Neural progenitor cell (in vitro differentiated cells): Measurements from ENCODE around the gene PCA3. TPM values are rescaled to one million over a fixed set of nuclear protein-coding genes. Genes with fewer than 3 reads are reported as not detected.
A peak's percentile ranks its signal among the peaks of the same experiment; 100 is the strongest.

ENCODE experiments used
- DNase-seq: peaks from one replicate; pipeline ENCODE4 v3.0.0-alpha.2; 2016; ENCODE audit warnings: low spot score
- H2AFZ ChIP-seq: fragments of 200-600 bp; sonication (generic); replicated peaks from 2 replicates; pipeline ENCODE4 v1.6.1; 2016; ENCODE audit warnings: antibody characterized with exemption
- H3F3A ChIP-seq: fragments of 200-600 bp; sonication (generic); 2 replicates; pipeline ENCODE4 v1.6.1; 2016; ENCODE audit warnings: antibody characterized with exemption, low read depth
- H3K27ac ChIP-seq: fragments of 200-600 bp; sonication (generic); 2 replicates; pipeline ENCODE4 v1.5.1; 2016; ENCODE audit warnings: mild to moderate bottlenecking
- H3K27me3 ChIP-seq: fragments of 200-600 bp; sonication (generic); 2 replicates; pipeline ENCODE4 v1.6.1; 2016; ENCODE audit warnings: mild to moderate bottlenecking, moderate library complexity
- H3K36me3 ChIP-seq: fragments of 200-600 bp; sonication (generic); 2 replicates; pipeline ENCODE4 v1.5.1; 2016
- H3K4me1 ChIP-seq: fragments of 200-600 bp; sonication (generic); 2 replicates; pipeline ENCODE4 v1.6.1; 2016; ENCODE audit warnings: mixed run types
- H3K4me2 ChIP-seq: fragments of 200-600 bp; sonication (generic); 2 replicates; pipeline ENCODE4 v1.6.1; 2016
- H3K4me3 ChIP-seq: fragments of 200-600 bp; sonication (generic); 2 replicates; pipeline ENCODE4 v1.5.1; 2016
- H3K79me2 ChIP-seq: fragments of 200-600 bp; sonication (generic); 2 replicates; pipeline ENCODE4 v1.6.1; 2016; ENCODE audit warnings: low read depth
- H3K9ac ChIP-seq: fragments of 200-600 bp; sonication (generic); 2 replicates; pipeline ENCODE4 v1.6.1; 2016
- H3K9me3 ChIP-seq: fragments of 200-600 bp; sonication (generic); 2 replicates; pipeline ENCODE4 v1.5.1; 2016; ENCODE audit warnings: low read depth
- H4K20me1 ChIP-seq: fragments of 200-600 bp; sonication (generic); 2 replicates; pipeline ENCODE4 v1.6.1; 2016; ENCODE audit warnings: low read depth
- H3K27ac Mint-ChIP-seq: 3 replicates; pipeline ENCODE4 v1.8.0; 2021; ENCODE audit warnings: mixed read lengths
- H3K27me3 Mint-ChIP-seq: 2 replicates; pipeline ENCODE4 v1.8.0; 2022; ENCODE audit warnings: low read depth, mild to moderate bottlenecking, inconsistent platforms, moderate library complexity, mixed read lengths; ENCODE audit not compliant: insufficient read depth
- H3K36me3 Mint-ChIP-seq: 3 replicates; pipeline ENCODE4 v1.8.0; 2021; ENCODE audit warnings: mixed read lengths
- H3K4me1 Mint-ChIP-seq: 3 replicates; pipeline ENCODE4 v1.8.0; 2021; ENCODE audit warnings: mixed read lengths
- H3K4me3 Mint-ChIP-seq: 3 replicates; pipeline ENCODE4 v1.8.0; 2021; ENCODE audit warnings: mild to moderate bottlenecking, moderate library complexity, mixed read lengths
- H3K9me3 Mint-ChIP-seq: 3 replicates; pipeline ENCODE4 v1.8.0; 2020; ENCODE audit warnings: mixed read lengths
- EZH2 ChIP-seq: fragments of 200-600 bp; sonication (generic); IDR thresholded peaks from 2 replicates; pipeline ENCODE4 v1.6.1; 2017; ENCODE audit warnings: antibody characterized with exemption, mild to moderate bottlenecking, moderate library complexity
- EZH2phosphoT487 ChIP-seq: fragments of 200-600 bp; sonication (generic); IDR thresholded peaks from 2 replicates; pipeline ENCODE4 v1.6.1; 2017; ENCODE audit warnings: antibody characterized with exemption
- total RNA-seq: library from RNA; depleted of rRNA; stranded (reverse); fragments of >200 nt; gene quantifications from 2 replicates; pipeline ENCODE4 v1.2.3, GENCODE V29; 2015; ENCODE audit warnings: low replicate concordance
- TF ChIP-seq, protein P1 (sequence below): fragments of 200-600 bp; sonication (generic); IDR thresholded peaks from 2 replicates; pipeline ENCODE4 v1.5.1; 2017; ENCODE audit warnings: antibody characterized with exemption, mild to moderate bottlenecking

Gene PCA3
- total RNA-seq, 1 donor from 2014 or later, result 0.30 TPM

DNA sequence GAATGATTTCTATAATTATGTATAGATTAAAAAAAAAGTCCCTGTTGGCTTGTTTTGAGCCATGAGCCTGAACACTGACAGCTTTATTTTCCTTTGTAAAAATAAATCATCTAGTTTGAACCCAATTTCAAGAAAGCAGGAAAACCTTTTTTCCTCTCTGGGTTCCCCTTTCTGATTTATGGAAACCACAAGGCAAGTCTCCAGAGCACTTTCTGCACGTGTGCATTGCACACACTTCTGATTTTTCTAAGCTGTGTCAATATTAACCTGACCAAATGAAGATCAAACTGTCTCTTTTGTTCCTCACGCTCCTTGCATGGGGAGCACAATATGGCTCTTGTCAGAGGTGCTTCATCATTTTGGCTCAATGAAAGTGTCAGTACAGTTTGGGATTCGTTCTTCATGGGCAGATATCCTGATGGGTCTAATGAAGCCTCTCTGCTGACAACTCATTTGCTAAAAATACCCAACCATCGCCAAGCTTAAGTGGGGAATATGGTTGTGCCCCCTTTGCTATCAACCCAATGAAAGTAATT is 39.2 kb upstream of the PCA3 start:
- no peak for DNase-seq
- H3K79me2 ChIP-seq, result no peaks in the 10 kb centered on the region
- Mint-ChIP-seq H3K27ac (no peak overlapping the region), H3K36me3 (no peaks in the 10 kb centered on the region), H3K4me3 (no peak overlapping the region), H3K9me3 (no peaks in the 10 kb centered on the region), H3K4me1 (peaks cover 11% of the 10 kb centered on the region), H3K27me3 (peaks cover 2% of the 10 kb centered on the region)
- H3K9me3 ChIP-seq, result no peaks in the 10 kb centered on the region
- TF ChIP-seq EZH2phosphoT487 (no peak), EZH2 (no peak)
- TF ChIP-seq, protein P1, sequence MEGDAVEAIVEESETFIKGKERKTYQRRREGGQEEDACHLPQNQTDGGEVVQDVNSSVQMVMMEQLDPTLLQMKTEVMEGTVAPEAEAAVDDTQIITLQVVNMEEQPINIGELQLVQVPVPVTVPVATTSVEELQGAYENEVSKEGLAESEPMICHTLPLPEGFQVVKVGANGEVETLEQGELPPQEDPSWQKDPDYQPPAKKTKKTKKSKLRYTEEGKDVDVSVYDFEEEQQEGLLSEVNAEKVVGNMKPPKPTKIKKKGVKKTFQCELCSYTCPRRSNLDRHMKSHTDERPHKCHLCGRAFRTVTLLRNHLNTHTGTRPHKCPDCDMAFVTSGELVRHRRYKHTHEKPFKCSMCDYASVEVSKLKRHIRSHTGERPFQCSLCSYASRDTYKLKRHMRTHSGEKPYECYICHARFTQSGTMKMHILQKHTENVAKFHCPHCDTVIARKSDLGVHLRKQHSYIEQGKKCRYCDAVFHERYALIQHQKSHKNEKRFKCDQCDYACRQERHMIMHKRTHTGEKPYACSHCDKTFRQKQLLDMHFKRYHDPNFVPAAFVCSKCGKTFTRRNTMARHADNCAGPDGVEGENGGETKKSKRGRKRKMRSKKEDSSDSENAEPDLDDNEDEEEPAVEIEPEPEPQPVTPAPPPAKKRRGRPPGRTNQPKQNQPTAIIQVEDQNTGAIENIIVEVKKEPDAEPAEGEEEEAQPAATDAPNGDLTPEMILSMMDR, result no peak
- H3K4me2 ChIP-seq, result no peak overlapping the region
- H3K27ac ChIP-seq, result no peak overlapping the region
- no peaks in the 10 kb centered on the region for H4K20me1 ChIP-seq
- H3K36me3 ChIP-seq, result no peaks in the 10 kb centered on the region
- no peak overlapping the region for H2AFZ ChIP-seq
- H3K27me3 ChIP-seq, result no peaks in the 10 kb centered on the region
- H3K4me1 ChIP-seq, result peaks cover 2% of the 10 kb centered on the region
- H3K4me3 ChIP-seq, result no peak overlapping the region
- H3F3A ChIP-seq, result no peaks in the 10 kb centered on the region
- H3K9ac ChIP-seq, result no peak overlapping the region

DNA sequence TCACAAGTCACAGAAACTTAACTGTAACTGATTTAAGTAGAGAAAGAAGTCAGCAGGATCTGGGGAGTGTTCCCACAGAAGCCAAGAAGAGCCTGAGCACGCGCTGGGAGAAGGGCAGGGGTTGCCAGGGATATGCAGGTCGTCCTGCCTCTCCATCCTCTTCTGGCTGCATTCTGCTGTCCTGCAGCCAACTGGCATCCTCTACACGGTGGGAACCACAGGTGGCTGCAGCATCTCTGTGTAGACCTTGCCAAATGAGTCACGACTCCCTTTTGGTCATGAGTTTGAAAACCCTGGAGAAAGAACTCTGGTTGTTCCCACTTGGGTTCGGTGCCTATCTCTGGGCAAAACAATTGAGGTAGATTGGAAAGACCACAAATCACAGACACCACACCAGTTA is 38.4 kb upstream of the PCA3 start:
- Histone ChIP-seq H3K27ac (no peak overlapping the region), H3K4me1 (peaks cover 2% of the 10 kb centered on the region), H4K20me1 (no peaks in the 10 kb centered on the region), H3K4me2 (no peak overlapping the region), H3K9me3 (no peaks in the 10 kb centered on the region), H3K27me3 (no peaks in the 10 kb centered on the region), H3K79me2 (no peaks in the 10 kb centered on the region), H3K4me3 (no peak overlapping the region), H3F3A (no peaks in the 10 kb centered on the region), H3K36me3 (no peaks in the 10 kb centered on the region), H3K9ac (no peak overlapping the region), H2AFZ (peak overlapping the region; percentile 57)
- Mint-ChIP-seq H3K4me1 (peaks cover 11% of the 10 kb centered on the region), H3K4me3 (no peak overlapping the region), H3K27ac (no peak overlapping the region), H3K9me3 (no peaks in the 10 kb centered on the region), H3K36me3 (no peaks in the 10 kb centered on the region), H3K27me3 (no peaks in the 10 kb centered on the region)
- TF ChIP-seq, protein P1, result no peak
- TF ChIP-seq EZH2phosphoT487 (no peak), EZH2 (no peak)
- no peak for DNase-seq

DNA sequence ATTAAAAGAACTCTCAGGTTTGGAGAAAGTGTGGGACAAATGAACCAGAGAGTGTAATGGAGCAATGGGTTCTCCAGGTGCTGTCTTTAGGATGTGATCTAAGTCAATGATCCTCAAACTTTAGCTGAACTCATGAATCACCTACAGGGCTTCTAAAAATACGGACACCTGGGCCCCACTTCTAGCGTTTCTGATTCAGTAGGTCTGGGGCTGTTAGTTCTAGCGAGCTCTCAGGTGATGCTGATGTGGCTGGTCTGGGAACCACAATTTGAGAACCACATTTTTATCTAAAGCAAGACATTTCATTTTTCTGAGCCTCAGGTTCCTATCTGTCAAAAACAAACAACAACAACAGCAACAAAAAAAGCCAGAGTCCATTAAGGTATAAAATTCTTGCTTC is 35.1 kb upstream of the PCA3 start:
- DNase-seq, result no peak
- Histone ChIP-seq H3K4me1 (peaks cover 2% of the 10 kb centered on the region), H3K36me3 (no peaks in the 10 kb centered on the region), H3F3A (no peaks in the 10 kb centered on the region), H3K27me3 (no peaks in the 10 kb centered on the region), H3K27ac (no peak overlapping the region), H3K4me3 (no peak overlapping the region), H2AFZ (no peak overlapping the region), H3K9ac (no peak overlapping the region), H4K20me1 (no peaks in the 10 kb centered on the region), H3K9me3 (no peaks in the 10 kb centered on the region), H3K79me2 (no peaks in the 10 kb centered on the region), H3K4me2 (no peak overlapping the region)
- H3K27ac Mint-ChIP-seq, result no peak overlapping the region
- H3K4me1 Mint-ChIP-seq, result peaks cover 11% of the 10 kb centered on the region
- H3K27me3 Mint-ChIP-seq, result no peaks in the 10 kb centered on the region
- no peaks in the 10 kb centered on the region for H3K36me3 Mint-ChIP-seq
- no peaks in the 10 kb centered on the region for H3K9me3 Mint-ChIP-seq
- no peak for TF ChIP-seq EZH2phosphoT487
- TF ChIP-seq, protein P1, result no peak
- TF ChIP-seq EZH2, result no peak
- H3K4me3 Mint-ChIP-seq, result no peak overlapping the region
